Left colon (tissue), 2 donors: ENCODE results near the gene RUNX2. TPM values are rescaled to one million over a fixed set of nuclear protein-coding genes. Genes with fewer than 3 reads are reported as not detected.
A peak's percentile ranks its signal among the peaks of the same experiment; 100 is the strongest.

Experiments used
- ATAC-seq: fragments of 200-7000 bp; cut with Tn5 transposase; one replicate; pipeline ENCODE4 v1.9.1; 2020; ENCODE audit warnings: mild to moderate bottlenecking, moderate library complexity
- DNase-seq, 2 donors: peaks; one replicate each; pipeline ENCODE4 v3.0.0-alpha.2; 2020
- intact Hi-C, 2 donors: fragments of 100-400 bp; cut with DNase I in 1 of 2; cut with micrococcal nuclease in 1 of 2; formaldehyde crosslinking; loops; one replicate each; pipeline versions ENCODE4 v1.11.2 to v1.14.0; 2022; cut with DNase I, micrococcal nuclease
- total RNA-seq, 2 donors: library from RNA; stranded (reverse); fragmentation: NEBNext Ultra II Directional; extraction: Animal tissue kit (Norgen Biotek cat#: 25700); gene quantifications; one replicate each; pipeline ENCODE4 v1.2.1, GENCODE V29; 2021
- donor health status: DM: no; HTN: no; CAD: no.
- donor health status: DM: yes; HTN: yes; CAD: no.

The RUNX2 gene
- total RNA-seq, 2 donors from 2014 or later, result 2.5 to 3.5 TPM

GRCh38 chr6:45491874-45492273 lies 163.7 kb downstream of the RUNX2 start:
- DNase-seq (no peak), ATAC-seq (no peak)
- intact Hi-C loops, result no loop called here

DNA sequence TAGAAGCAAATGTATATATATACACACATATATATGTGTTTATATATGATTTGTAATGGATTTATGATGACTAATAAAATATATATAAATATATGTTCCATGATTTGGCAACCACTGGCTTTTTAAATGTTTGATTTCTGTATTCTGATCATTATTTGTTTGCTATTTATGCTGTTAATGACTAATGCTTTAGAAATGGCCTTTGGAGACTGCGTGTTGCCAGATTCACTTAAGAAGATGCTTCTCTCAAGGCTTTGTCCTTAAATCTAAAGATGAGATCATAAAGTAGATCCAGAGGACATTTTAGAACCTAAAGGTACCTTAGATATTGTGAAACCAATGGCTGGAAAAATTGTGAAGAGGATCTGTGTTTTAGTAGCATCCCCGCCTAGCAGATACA lies 165.6 kb downstream of the RUNX2 start:
- intact Hi-C loops, result no loop called here
- no peak for ATAC-seq

GRCh38 chr6:45494416-45495135 lies 166.4 kb downstream of the RUNX2 start:
- ATAC-seq (no peak), DNase-seq (no peak)
- intact Hi-C loops, result no loop called here

More for the DNA sequence above, 165.6 kb downstream of the RUNX2 start:
- no peak for DNase-seq

DNA sequence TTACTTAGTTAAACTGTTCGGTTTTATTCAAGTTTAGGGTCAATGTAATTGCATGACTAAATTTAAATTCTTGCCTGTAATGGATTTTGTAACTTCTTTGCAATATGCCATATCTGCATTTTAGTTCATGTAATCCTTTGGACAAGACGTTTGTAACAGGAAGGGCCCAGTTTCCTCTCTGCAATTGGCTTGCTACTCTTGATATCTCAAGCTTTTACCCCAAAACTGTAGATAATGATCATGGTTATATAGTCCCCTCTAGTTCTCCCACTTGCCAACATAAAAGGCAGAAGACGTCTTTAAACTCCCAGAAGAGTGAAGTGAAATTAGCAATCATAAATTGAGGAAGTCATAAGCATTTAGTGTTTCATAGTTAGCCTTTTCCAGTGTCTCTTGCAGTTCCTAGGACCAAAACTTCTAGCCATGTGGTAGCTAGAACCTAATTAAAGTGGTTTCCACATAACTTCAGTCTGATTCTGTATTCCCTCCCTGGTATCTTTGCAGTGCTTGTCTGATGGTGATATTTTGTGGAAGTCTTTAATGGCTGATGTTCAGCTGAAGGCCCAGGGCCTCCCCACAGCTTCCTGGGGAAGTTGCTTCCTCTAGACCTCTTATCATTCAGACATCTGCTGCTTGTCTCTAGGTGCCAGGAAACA lies 167.4 kb downstream of the RUNX2 start:
- DNase-seq (no peak), ATAC-seq (no peak)
- intact Hi-C loops, result no loop called here

DNA sequence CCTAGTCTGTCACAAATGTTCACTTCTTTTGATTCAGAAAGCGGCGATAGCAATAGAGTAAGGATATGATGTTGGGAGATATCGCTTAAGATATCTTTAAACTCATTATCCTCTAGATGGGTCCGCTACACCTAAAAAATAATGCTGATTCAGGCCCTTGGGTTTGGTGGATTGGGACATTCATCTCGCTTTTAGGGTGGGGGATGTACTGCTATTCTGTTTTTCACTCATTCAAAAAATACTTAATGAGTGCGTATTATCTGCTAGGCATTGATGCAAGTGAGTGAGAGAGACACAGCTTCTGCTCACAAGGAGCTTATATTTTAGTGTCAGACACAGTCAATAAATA lies 167.9 kb downstream of the RUNX2 start:
- DNase-seq, result no peak
- intact Hi-C loops, result no loop called here
- no peak for ATAC-seq

DNA sequence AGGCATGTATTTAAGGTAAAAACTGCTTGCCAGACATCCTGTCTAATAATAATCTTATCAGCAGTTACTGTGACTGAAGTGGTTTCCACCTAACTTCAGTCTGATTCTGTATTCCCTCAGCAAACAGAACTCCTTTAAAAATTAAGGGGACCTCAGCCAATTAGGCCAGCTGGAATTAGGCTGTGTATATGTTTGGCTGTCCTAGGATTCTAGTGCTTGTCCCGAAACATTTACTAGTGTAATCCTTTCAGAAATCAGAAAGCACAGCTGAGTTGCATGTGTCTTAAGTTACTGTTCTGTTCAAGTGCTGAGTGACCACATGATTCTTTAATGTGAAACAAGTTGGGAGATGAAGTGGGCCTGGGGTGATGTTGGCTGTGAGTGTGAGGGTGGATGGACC lies 170.5 kb downstream of the RUNX2 start:
- intact Hi-C loops, result no loop called here
- no peak for ATAC-seq
- DNase-seq, result no peak

DNA sequence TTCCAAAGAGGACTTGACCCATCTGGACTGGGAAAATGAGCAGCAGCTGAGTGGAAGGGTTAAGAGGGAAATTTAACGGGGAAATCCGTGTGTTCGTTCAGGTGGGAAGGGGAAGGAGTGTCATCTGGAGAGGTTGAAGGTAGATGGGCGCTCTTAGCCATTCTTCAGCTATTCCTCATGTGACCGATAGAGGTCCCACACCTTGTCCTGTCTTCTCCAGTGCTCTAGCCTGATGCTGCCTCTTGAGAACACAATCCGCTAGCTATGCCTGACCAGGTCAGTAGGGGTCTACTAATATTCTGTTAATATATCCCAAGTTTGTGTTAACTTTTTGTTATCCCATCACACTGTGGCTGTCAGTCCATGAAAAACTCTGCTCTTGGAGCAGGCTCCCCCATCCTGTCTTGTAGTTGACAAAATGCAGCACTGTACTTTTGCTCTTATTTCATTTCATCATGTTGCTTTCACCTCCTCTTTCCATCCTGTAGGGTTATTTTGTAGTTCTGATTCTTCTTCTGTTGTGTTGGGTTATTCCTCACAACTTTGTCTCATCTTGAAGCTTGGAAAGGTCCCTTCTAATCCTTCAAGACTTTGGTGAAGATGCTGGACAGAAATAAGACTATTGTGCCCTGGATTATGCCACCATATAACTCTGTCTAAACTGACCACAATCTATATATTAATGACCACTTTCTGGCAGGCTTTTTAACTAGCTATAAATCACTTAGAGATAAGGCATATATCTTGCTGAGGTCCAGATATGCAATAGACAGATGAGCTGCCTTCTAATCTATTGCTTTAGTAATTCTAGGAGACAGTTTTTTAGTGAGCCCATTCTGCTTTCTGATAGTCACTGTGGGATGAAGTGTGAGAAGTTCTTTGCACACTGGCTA lies 173.0 kb downstream of the RUNX2 start:
- DNase-seq, result no peak
- ATAC-seq, result no peak
- intact Hi-C loops, result no loop called here

DNA sequence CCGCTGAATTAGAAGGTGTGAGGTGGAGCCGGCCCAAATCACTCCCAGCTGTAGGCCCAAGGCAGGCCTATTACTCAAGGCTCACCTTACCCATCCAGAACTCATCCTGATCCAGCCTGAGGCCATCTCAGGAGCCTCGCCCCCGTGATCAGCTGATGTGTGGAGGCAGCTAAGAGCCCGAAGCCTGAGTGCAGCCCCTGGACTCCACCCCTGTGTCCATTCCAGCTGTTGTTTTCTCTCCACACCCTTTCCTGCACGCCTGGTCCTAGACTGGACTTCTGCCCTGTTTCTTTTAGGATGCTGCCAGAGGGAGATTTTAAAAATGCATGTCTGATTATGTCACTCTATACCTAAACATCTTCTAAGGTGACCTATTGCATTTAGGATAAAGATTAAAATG lies 174.3 kb downstream of the RUNX2 start:
- no peak for DNase-seq
- ATAC-seq, result no peak
- intact Hi-C loops, result no loop called here

- intact Hi-C loops, result no loop called here
- ATAC-seq, result peak; percentile 20
- no peak for DNase-seq
These were observed 176.8 kb downstream of the RUNX2 start for GRCh38 chr6:45504947-45505346.

DNA sequence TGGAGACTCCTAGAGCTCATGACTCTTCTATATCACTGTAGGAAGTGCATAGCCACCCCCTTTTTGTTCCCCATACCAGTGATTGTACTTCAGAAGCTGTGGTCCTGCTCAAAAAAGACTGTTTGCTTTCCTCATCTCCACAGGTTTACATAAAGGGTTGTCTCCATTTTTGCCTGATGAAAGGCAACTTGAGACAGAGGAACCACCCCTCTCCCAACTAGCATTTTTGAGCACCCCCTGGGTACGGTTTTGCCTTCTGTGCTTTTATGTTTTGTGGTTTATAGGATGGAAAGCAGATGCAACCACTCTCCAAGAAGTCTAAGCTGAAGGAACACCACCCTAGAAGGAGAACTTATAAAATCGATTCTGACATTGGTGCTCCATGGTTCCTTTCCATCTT lies 177.3 kb downstream of the RUNX2 start:
- intact Hi-C loops, result no loop called here
- ATAC-seq (no peak), DNase-seq (no peak)

GRCh38 chr6:45507186-45507585 lies 179.1 kb downstream of the RUNX2 start:
- DNase-seq (no peak), ATAC-seq (no peak)
- intact Hi-C loops, result no loop called here

- ATAC-seq, result no peak
- DNase-seq, result no peak
- intact Hi-C loops, result no loop called here
These were observed 181.3 kb downstream of the RUNX2 start for GRCh38 chr6:45509426-45509825.

DNA sequence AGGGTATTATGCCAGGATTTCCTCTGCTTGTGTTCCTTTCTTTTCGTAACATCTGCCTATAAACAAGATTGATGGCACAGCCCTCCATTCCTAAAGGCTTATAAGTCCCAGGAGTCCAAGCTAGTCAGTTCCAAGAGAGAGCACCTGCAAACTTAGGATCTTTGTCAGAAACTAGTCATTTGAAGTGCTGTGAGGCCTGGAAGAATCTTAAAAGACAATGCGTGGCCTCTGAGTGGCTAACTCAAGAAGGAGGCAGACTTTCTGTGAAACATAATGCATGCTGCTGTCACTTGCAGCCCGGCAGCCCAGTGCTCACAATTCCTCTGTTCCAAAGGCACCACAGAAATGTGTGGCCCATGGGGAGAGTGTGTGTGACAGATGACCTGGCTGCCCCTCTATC lies 184.6 kb downstream of the RUNX2 start:
- DNase-seq (no peak), ATAC-seq (no peak)
- intact Hi-C loops, result no loop called here

- no peak for ATAC-seq
- no peak for DNase-seq
- intact Hi-C loops, result no loop called here
These were observed 185.1 kb downstream of the RUNX2 start for GRCh38 chr6:45513213-45513618.

DNA sequence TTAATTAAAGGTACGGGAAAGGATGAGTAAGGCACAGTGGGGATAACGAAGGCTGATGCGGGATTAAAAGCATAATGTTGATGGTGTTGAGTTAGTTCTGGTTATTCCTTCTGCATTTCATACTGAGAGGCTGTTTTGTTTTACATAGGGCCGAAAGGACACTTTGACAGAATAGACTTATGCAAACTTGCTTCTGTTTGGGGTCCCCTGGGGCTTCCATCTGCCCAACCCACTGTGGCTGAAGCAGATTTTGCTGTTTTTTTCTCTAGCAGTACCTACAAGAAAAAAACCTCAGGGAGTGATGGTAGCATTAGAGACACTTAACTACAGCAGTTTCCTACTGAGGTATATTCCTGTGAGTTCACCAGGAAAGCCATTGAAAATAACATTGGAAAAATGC lies 185.7 kb downstream of the RUNX2 start:
- no peak for DNase-seq
- intact Hi-C loops, result no loop called here
- no peak for ATAC-seq

DNA sequence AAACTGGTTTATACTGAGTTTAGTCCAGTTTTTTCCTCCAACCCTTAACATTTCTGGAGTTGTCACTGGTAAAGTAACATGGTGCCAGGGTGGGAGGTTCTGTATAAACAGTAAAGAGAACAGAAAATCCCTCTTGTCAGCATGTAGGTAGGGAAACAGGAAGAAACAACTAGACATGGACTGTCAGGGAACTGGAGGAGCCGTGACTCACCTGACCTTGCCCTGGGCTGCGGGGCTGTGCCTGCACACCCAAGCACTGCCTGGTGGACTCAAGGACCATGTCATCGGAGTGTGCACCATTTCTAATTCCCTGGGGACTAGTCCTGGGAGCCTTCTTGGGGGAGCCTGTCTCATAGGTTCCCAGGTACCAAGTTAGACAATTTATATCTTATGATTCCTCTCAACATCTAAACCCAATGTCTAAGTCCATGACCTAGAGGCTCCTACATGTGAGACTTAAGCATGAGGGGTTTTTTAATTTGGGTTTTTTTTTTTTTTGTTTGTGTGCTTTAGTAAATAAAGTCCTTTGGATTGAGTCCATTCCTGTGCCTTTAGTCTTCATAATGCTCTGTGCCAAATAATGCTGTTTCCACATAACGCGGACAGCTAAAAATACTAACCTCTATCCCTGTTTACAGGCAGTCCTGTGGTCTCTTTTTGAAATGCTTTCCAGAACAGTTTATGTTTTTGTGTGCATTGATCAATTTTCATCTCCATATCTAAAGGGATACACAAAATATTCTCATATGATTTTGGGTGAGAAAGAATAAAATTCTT lies 186.5 kb downstream of the RUNX2 start:
- intact Hi-C loops, result no loop called here
- ATAC-seq, result no peak
- no peak for DNase-seq

DNA sequence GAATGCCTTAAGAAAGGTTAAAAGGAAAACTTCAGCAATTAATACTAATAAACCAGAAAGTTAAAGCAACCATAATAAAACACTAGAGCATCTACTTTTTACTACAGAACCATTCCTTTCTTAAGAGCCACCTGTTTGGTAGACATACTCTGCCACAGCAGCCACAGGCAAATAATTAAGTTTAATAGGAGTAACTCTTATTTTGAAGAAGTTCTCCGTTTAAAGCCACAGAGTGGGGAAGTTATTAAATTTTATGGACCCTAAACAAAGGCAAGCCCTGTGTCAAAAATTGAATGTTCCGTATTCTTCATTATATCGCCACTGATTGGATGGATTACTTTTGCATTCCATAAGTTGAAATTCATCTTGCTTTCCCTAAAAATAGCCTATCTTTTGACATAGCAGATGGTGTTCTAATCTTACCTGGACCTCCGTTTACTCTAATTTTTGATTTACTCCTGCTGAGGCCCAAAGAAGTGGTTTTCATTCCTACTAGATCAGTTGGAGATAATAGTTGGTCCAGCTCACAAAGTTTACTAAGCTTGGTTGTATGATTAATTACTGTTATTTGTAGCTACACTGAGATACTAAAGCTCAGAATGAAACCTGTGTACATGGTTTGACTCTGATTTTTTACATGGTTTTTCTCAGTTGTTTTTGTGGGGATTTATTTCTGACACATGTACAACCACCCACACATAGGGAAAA lies 190.0 kb downstream of the RUNX2 start:
- DNase-seq (no peak), ATAC-seq (no peak)
- intact Hi-C loops, result no loop called here

DNA sequence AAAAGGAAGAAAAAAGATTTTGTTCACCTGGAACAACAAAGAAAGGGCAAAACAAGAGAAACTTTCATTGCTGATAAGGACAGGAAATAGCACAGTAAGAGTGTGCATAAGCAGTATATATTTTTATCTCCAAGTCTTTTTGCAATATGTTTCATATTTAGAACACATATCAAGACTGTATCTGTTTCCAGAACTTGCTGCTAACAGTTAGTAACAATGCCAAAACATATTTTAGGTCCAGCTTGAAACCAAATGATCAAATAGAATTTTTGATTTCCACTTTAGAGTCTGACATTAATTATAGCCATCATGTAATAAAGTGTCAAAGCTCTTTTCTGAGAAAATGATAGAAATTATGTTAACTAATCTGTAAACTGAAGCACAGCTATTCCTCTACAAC lies 193.1 kb downstream of the RUNX2 start:
- DNase-seq (no peak), ATAC-seq (peak; percentile 50)
- intact Hi-C loops, result no loop called here

GRCh38 chr6:45522486-45522885 lies 194.4 kb downstream of the RUNX2 start:
- ATAC-seq, result no peak
- DNase-seq, result no peak
- intact Hi-C loops, result no loop called here
